NB4 (cell line): Measurements from ENCODE around the gene CDH8.

Source experiments
- DNase-seq: peaks from one replicate; pipeline ENCODE4 v3.0.0; 2010; ENCODE audit warnings: low read depth
- H3K4me3 ChIP-seq: one replicate; pipeline ENCODE4 v1.5.1; 2011; ENCODE audit warnings: mild to moderate bottlenecking, low read depth, low read length, moderate library complexity
- MYC ChIP-seq: IDR thresholded peaks from 2 replicates; pipeline ENCODE4 v1.6.1; 2011; ENCODE audit warnings: low read depth, low read length
- POLR2A ChIP-seq: IDR thresholded peaks from 2 replicates; pipeline ENCODE4 v1.6.1; 2011; ENCODE audit warnings: mild to moderate bottlenecking; ENCODE audit not compliant: insufficient read length; ENCODE audit errors: extremely low read depth
- TF ChIP-seq, protein P1 (sequence below): IDR thresholded peaks from 2 replicates; pipeline ENCODE4 v1.6.1; 2011; ENCODE audit warnings: low read depth, low read length
- TF ChIP-seq, protein P2 (sequence below): IDR thresholded peaks from one replicate; pipeline ENCODE4 v1.5.1; 2012; ENCODE audit warnings: low read depth, low read length

CDH8 gene

DNA sequence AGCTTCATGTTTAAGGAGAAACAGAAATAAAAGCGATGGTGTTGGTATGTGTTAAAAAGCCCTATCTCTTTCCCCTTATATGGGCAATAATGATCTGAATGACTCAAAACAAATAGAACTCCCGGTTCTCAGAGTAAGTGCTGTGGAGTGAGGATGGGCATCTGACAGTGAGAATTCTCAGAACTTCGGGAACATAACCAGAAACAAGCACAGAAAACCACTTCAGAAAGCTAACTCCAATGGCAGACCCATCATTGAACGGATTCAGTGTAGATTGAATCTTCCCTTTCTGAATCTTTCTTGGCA is 67.2 kb downstream of the CDH8 start:
- no peak overlapping the region for H3K4me3 ChIP-seq
- no peak for DNase-seq
- TF ChIP-seq, protein P1, sequence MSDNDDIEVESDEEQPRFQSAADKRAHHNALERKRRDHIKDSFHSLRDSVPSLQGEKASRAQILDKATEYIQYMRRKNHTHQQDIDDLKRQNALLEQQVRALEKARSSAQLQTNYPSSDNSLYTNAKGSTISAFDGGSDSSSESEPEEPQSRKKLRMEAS, result no peak
- TF ChIP-seq MYC (no peak), POLR2A (no peak)
- TF ChIP-seq, protein P2, sequence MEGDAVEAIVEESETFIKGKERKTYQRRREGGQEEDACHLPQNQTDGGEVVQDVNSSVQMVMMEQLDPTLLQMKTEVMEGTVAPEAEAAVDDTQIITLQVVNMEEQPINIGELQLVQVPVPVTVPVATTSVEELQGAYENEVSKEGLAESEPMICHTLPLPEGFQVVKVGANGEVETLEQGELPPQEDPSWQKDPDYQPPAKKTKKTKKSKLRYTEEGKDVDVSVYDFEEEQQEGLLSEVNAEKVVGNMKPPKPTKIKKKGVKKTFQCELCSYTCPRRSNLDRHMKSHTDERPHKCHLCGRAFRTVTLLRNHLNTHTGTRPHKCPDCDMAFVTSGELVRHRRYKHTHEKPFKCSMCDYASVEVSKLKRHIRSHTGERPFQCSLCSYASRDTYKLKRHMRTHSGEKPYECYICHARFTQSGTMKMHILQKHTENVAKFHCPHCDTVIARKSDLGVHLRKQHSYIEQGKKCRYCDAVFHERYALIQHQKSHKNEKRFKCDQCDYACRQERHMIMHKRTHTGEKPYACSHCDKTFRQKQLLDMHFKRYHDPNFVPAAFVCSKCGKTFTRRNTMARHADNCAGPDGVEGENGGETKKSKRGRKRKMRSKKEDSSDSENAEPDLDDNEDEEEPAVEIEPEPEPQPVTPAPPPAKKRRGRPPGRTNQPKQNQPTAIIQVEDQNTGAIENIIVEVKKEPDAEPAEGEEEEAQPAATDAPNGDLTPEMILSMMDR, result no peak

DNA sequence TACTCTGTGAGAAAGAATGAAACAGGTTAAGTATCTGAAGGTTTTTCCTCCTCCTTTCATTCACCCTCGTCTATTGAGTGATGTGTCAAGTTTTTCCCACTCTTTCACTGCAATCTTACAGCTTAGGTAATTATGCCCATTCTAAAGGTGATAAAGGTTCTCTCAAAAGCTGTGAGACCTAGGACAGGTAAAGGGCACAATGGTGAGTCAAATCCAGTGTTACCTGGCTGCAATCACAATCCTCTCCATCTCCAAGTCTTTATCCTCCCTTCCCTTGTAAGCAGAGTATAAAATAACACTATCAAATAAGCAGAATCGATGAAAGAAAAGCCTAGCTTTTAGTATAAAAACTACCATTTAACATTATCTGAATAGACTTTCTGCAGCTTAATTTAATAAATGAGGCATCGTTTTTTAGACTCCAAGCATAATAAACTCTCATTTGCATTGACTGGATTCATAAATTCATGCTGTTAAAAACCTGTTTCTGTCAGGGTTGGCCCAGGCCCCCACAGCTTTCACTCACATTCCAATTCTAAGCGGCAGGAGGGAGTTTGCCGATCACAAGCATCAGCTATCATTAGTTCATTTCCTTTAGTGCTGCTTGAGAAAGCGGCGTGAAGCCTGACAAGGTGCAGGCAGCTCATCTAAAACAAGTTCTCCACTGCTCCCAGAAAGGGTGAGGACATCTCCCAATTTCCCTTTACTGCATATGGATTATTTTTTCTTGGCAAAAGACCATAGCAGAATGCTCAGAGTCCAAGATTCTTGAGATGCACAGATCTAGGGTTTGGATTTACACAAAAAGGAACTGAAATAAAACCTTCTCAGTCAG is 67.8 kb downstream of the CDH8 start:
- H3K4me3 ChIP-seq, result no peak overlapping the region
- no peak for DNase-seq
- TF ChIP-seq MYC, result no peak
- TF ChIP-seq, protein P1, result no peak
- TF ChIP-seq POLR2A, result no peak
- TF ChIP-seq, protein P2, result no peak

DNA sequence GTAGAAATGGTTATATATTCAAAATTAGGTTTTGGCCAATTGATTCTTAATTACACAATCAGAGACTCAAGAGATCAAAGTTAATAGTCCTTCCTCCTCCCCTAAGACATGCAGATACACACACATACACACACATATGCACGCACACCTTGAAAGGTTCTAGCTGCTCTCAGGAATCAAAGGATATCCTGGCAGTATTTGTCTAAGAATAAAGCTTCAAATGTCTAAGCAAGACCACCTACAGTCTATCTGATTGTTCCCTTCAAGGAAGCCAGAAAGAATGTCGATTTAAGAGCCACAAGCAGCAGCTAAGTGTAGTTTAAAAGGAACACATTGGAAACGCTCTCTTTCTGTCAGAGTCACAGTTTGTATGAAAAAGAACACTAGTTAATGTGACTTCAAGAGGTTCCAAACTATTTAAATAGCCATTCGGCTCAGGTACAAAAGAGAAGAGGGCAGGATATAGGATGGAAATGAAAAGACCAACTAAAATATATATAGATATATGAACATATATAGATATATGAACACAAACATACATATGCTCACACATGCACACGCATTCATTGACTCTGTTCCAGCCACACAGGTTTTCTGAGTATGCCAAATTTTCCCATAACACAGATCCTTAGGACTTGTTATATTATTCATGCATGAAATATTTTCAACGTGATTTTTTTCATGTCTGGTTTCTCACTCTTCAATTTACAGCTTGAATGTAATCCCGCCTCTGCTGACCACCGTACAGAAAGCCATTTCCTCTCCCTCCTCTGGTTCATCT is 79.0 kb downstream of the CDH8 start:
- DNase-seq, result no peak
- TF ChIP-seq POLR2A (no peak), MYC (no peak)
- TF ChIP-seq, protein P1, result no peak
- TF ChIP-seq, protein P2, result no peak
- no peak overlapping the region for H3K4me3 ChIP-seq

DNA sequence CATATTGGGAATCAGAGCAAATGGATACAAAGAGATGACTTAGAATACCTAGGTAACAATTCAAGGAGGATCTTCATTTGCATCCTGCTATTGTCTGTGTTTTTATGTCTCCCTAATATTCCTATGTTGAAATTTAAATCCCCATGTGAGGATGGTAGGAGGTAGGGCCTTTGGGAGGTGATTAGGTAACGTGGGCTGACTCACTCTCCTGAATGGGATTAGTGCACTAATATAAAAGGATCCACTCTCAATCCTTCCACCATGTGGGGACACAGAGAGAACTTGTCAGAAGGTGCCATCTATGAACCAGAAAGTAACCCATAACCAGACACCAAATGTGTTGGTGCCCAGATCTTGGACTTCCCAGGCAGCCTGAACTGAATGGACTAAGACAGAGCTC is 83.4 kb downstream of the CDH8 start:
- DNase-seq, result no peak
- TF ChIP-seq, protein P2, result no peak
- TF ChIP-seq, protein P1, result no peak
- H3K4me3 ChIP-seq, result no peak overlapping the region

DNA sequence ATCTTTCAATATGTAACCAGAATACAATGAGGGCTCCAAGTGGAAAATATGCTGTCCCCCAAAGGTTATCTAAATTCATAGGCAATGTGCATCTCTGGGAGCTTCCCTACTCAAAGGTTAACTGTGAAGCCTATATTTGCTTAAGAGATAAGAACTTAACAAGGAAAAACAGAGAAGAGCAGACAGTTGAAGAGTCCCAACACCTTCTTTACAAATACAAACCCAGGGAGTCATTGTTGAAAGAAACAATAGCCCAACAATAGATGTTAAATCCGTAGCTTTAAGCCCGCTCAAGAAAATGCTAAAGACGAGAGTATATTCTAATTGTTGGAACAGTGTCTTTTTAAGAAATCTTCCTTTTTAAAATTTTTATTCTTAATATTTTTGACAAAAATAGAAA is 87.8 kb downstream of the CDH8 start:
- no peak overlapping the region for H3K4me3 ChIP-seq
- no peak for TF ChIP-seq MYC
- no peak for TF ChIP-seq POLR2A
- TF ChIP-seq, protein P1, result no peak
- TF ChIP-seq, protein P2, result no peak
- no peak for DNase-seq
